HG02642 (cell line): ENCODE measurements around the gene TMEM192.
"Not testable (repeated sequence)": the region's sequence is repeated elsewhere in the genome, so short reads cannot be mapped to it uniquely, and the experiment has no call there.

Source experiments
- ATAC-seq: cut with Tn5 transposase; IDR thresholded peaks from one replicate; pipeline ENCODE4 v1.9.1; 2021; ENCODE audit warnings: mild to moderate bottlenecking; ENCODE audit not compliant: unreplicated experiment, poor library complexity

Gene TMEM192

GRCh38 chr4:165112368-165113121 is at the start of gene TMEM192:
TMEM192 (minus strand) TSS chr4:165112860; CDS start chr4:165112773, 87 bp downstream.
- peak; percentile 97 for ATAC-seq

GRCh38 chr4:165158762-165159161 is 46.1 kb upstream of the TMEM192 start:
- no peak for ATAC-seq

- no peak for ATAC-seq
These were observed 44.2 kb upstream of the TMEM192 start for GRCh38 chr4:165156906-165157305.

- ATAC-seq, result no peak
These were observed 41.8 kb upstream of the TMEM192 start for GRCh38 chr4:165154482-165154881.

- ATAC-seq, result no peak
These were observed 39.9 kb upstream of the TMEM192 start for GRCh38 chr4:165152527-165152926.

- ATAC-seq, result no peak
These were observed 39.1 kb upstream of the TMEM192 start for GRCh38 chr4:165151734-165152133.

- no peak for ATAC-seq
These were observed 37.9 kb upstream of the TMEM192 start for GRCh38 chr4:165150545-165150944.

- no peak for ATAC-seq
These were observed 26.2 kb upstream of the TMEM192 start for GRCh38 chr4:165138843-165139242.

- ATAC-seq, result no peak
These were observed 24.5 kb upstream of the TMEM192 start for GRCh38 chr4:165137205-165137604.

GRCh38 chr4:165136529-165136928 is 23.9 kb upstream of the TMEM192 start:
- no peak for ATAC-seq

- ATAC-seq, result no peak
These were observed 20.5 kb upstream of the TMEM192 start for GRCh38 chr4:165133150-165133549.

GRCh38 chr4:165131247-165131832 is 18.7 kb upstream of the TMEM192 start:
- peak; percentile 82 for ATAC-seq

- no peak for ATAC-seq
These were observed 17.3 kb upstream of the TMEM192 start for GRCh38 chr4:165129924-165130323.

GRCh38 chr4:165125869-165126499 is 13.3 kb upstream of the TMEM192 start:
- not testable (repeated sequence) for ATAC-seq

GRCh38 chr4:165124488-165124887 is 11.8 kb upstream of the TMEM192 start:
- no peak for ATAC-seq

- ATAC-seq, result peak; percentile 86
These were observed 5.7 kb upstream of the TMEM192 start for GRCh38 chr4:165118256-165118909.

- no peak for ATAC-seq
These were observed 2.6 kb upstream of the TMEM192 start for GRCh38 chr4:165115301-165115700.

- no peak for ATAC-seq
These were observed 723 bp downstream of the TMEM192 start for GRCh38 chr4:165111906-165112367.

GRCh38 chr4:165106518-165106917 is 6.1 kb downstream of the TMEM192 start:
- no peak for ATAC-seq

GRCh38 chr4:165101641-165102040 is 11.0 kb downstream of the TMEM192 start:
- ATAC-seq, result no peak

GRCh38 chr4:165096776-165097175 is 15.9 kb downstream of the TMEM192 start:
- peak; percentile 54 for ATAC-seq
